OCI-LY7 (cell line): ENCODE measurements around the gene CRIP3.

Source experiments
- EZH2phosphoT487 ChIP-seq: fragments of 200-600 bp; sonication (generic); IDR thresholded peaks from 2 replicates; pipeline ENCODE4 v1.6.1; 2018; ENCODE audit warnings: low read depth, borderline replicate concordance, mild to moderate bottlenecking, mixed run types, antibody characterized with exemption, low read length, moderate library complexity, mixed read lengths
- TF ChIP-seq, protein P1 (sequence below): fragments of 200-600 bp; sonication (generic); conservative IDR thresholded peaks from 2 replicates; pipeline ENCODE4 v1.5.1; 2014; ENCODE audit warnings: mild to moderate bottlenecking, antibody characterized with exemption, low read length, moderate library complexity, mixed read lengths

DNA sequence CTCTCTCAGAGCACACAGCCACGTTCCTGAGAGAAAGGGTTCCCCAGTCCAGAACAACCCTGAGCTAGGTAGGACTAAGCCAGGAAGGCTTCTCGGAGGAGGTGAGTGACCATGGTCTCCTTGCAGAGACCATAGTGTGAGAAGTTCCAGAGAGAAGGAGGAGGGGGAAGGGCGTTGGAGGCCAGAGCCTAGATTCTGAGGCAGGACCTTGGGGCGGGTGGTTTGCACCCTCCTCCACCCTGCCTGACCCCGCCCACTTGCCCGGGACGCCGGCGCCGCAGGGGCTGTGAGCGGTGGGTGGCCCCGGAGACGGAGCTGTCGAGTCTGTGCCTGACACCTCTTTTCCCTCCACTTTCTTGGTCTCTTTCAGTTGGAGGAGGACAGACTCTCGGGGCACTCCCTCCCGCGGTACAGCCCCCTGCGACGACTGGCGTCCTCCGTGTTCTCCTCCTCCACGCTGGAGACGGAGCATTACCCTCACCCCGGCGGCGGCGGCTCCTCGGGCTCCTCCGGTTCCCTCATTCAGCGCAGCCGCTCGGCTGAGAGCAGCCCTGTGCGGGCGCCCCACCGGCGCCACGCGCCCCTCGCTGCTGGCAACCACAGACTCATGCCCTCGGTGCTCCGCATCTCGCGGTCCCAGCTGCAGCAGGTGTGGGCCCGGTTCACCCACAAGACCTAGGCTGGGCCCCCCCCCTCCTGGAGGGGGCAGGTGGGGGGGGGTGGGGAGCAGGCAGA, 39.2 kb downstream of the CRIP3 start:
- TF ChIP-seq, protein P1, sequence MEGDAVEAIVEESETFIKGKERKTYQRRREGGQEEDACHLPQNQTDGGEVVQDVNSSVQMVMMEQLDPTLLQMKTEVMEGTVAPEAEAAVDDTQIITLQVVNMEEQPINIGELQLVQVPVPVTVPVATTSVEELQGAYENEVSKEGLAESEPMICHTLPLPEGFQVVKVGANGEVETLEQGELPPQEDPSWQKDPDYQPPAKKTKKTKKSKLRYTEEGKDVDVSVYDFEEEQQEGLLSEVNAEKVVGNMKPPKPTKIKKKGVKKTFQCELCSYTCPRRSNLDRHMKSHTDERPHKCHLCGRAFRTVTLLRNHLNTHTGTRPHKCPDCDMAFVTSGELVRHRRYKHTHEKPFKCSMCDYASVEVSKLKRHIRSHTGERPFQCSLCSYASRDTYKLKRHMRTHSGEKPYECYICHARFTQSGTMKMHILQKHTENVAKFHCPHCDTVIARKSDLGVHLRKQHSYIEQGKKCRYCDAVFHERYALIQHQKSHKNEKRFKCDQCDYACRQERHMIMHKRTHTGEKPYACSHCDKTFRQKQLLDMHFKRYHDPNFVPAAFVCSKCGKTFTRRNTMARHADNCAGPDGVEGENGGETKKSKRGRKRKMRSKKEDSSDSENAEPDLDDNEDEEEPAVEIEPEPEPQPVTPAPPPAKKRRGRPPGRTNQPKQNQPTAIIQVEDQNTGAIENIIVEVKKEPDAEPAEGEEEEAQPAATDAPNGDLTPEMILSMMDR = no peak
- no peak for TF ChIP-seq EZH2phosphoT487
